Activated gamma-delta T cell (primary cell): Measurements from ENCODE around the gene THSD7B.
"Not testable (repeated sequence)": the region's sequence is repeated elsewhere in the genome, so short reads cannot be mapped to it uniquely, and the experiment has no call there.

Source experiments
- DNase-seq: peaks from one replicate; lab custom pipeline; 2025; lab: John Stamatoyannopoulos, UW
- total RNA-seq, 2 donors: gene quantifications; one replicate each; lab custom pipeline; 2026; lab: John Stamatoyannopoulos, UW

THSD7B gene, protein sequence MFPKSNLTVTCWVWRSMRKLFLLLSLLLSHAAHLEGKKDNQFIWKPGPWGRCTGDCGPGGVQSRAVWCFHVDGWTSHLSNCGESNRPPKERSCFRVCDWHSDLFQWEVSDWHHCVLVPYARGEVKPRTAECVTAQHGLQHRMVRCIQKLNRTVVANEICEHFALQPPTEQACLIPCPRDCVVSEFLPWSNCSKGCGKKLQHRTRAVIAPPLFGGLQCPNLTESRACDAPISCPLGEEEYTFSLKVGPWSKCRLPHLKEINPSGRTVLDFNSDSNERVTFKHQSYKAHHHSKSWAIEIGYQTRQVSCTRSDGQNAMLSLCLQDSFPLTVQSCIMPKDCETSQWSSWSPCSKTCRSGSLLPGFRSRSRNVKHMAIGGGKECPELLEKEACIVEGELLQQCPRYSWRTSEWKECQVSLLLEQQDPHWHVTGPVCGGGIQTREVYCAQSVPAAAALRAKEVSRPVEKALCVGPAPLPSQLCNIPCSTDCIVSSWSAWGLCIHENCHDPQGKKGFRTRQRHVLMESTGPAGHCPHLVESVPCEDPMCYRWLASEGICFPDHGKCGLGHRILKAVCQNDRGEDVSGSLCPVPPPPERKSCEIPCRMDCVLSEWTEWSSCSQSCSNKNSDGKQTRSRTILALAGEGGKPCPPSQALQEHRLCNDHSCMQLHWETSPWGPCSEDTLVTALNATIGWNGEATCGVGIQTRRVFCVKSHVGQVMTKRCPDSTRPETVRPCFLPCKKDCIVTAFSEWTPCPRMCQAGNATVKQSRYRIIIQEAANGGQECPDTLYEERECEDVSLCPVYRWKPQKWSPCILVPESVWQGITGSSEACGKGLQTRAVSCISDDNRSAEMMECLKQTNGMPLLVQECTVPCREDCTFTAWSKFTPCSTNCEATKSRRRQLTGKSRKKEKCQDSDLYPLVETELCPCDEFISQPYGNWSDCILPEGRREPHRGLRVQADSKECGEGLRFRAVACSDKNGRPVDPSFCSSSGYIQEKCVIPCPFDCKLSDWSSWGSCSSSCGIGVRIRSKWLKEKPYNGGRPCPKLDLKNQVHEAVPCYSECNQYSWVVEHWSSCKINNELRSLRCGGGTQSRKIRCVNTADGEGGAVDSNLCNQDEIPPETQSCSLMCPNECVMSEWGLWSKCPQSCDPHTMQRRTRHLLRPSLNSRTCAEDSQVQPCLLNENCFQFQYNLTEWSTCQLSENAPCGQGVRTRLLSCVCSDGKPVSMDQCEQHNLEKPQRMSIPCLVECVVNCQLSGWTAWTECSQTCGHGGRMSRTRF (N-terminal part only)
- 0 to 0.20 reads per million in 2 donors for total RNA-seq

DNA sequence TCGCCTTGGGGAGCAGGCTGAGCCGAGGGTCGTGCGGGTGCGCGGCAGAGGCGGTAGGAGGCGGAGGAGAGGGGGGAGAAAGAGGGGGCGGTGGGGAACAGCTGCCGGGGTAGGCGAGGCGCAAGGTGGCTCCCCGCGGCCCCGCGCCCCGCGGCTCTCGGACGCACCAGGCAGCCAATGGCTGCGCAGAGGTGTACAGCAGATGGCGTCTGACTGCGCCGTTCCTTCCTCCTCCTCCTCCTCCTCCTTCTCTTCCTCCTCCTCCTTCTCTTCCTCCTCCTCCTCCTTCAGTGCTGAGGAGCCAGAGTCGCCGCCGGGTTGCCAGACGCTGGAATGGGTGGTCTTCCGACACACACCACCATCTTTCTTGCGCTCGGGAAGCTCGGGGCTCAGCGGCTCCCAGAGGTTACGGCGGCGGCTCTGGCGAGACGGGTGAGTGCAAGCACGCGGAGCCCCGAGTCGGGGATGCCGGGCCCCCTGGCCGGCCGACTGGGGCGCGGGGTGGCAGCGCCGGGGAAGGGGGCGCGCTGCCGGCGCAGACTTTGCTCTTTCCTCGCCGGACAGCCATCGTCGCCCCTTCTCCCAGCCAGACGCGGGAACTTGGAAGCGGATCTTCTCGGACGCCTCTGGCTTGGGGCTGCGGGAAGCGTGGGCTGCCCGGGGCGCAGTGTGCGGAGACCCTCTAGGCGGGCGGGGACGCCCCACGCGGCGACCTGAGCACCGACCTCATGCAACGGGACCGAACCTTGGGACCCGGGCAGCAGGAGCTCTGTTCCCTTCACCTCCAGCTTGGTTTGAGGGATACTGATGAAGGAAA is at the start of gene THSD7B:
TSS of gene THSD7B (plus strand) at position 290 of the 817 bp plus-strand sequence. CDS start 116,634 bp downstream, outside the sequence.
- DNase-seq, result no peak

DNA sequence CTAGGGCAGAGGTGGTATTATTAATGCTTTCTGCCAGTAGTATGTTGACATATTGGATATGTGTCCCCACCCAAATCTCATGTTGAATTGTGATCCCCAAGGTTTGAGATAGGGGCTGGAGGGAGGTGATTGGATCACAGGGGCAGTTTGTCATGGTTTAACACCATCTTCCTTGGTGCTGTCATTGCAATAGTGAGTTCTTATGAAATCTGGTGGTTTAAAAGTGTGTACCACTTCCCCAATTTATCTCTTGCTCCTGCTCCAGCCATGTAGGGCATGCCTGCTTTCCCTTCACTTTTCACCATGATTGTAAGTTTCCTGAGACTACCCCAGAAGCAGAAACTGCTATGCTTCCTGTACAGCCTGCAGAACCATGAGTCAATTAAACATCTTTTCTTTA is 47.1 kb upstream of the THSD7B start:
- DNase-seq, result no peak

DNA sequence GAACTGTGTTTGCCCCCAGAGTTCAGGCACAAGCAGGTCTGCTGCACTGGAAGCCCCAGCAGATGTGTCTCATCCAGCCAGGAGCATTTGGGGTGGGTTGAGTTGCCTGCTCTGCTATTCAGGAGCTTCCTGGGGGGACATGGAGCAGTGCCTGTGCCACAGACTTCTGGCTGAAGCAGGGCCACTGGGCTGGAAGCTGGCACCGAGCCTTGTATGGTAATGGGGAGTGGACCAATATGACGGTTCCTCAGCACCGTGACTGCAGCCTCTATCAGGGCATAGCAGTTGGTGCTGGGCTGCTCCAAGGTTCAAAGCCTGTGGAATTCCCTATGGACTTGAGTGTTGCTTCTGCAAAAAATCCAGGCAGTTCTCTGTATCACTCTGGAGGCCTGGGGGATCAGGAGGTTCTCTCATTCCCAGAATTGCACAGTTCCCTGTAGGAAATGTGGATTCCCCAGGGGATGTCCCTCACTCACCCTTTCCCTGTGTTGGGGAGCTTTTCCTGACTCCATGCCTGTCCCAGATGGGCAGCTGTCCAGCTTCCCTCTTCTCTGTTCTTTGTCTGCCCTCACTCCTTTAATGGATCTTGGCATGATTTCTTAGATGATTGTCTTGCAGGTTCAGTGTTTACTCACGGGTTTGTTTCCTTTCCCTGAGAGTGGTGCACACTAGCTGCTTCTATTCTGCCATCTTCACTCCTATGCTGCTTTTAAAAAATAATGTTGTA is 37.2 kb upstream of the THSD7B start:
- no peak for DNase-seq

DNA sequence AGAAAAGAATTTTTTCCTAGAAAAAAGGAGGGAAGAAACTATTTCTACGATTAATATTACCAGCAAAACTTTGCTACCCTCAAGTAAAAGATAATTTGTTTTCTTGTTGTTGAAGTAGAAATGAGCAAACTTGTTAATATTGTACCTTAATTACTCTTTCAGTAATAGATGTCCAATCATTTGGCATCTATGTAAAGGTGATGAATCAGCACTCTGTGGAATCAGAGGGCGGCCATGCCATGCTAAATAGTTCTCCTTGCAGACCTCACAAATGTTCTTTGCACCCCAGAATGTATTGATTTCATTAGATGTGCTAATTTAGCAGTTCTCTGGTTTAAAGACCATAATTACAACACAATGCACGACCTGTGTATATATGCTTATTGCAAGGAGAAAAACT is 29.1 kb upstream of the THSD7B start:
- DNase-seq, result no peak

DNA sequence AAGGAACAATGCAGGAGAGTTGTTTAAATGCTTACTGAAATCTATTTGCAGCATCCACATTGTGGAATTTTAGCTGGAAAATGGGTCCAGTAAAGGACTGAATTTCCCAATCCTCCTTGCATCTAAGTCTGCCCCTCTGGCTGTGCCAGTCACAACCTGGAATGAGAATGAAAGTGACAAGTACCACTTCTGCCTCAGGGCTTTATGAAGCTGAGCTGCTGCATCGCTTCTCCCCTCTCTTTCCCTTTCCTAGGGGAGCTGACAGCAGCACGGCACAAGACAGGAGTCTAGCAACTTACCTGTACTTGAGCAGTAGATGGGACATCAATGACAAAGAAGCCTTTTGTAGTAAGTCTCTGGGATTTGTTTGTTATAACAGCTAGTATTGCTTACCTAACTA is 27.3 kb upstream of the THSD7B start:
- no peak for DNase-seq

DNA sequence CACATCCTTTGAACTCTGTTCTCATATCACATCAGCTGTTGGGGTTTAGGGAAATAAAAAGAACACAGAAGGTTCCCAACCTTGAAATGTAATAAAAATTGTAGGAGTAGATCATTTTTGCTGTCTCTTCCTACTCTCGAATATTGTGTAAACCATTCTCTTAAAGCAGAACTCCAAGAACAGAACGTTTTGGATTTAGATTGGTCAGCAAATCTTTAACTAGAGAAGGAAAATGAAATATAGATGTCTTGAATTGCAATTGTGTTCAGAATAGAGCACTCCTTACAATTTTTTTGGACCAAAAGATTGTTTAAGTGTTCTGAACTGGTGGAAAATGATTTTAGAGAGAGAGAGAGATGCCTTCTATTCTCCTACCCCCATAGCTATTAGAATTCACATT is 23.9 kb upstream of the THSD7B start:
- DNase-seq, result no peak

DNA sequence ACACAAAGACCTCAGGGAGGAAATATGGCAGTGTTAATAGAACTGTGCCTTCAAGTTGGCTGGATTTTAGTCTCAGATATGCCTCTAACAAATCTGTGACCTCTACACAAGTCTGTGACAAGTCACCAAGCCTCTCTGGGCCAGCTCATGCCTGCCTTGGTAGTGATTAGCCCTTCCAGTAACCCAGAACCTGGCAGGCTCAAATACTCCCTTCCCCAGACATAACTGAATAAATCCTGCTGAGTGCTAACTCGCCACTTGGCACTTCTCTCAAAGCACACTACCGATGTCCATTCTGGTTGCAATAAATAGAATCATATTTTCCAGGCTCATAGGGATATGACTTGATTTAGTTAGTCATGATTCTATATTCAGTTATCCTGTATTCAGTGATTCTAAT is 15.3 kb upstream of the THSD7B start:
- no peak for DNase-seq

DNA sequence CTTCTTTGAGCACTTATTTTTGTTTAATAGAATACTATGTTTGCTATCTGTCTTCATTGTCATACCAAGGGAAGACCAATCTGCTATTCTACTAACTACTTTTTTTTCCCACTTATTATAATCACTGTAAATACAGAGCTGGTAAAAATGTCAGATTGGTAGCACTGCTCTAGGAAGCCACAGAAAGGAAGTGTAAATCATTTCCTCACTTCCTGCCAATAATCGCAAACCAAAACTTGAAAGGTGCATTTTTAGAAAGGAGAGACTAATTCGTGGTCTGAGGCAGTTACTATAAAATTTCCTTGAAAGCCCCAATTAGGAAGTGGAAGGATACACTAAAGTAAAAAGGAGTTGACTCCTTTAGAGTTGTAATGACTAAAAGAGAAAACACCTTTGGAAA is 13.9 kb upstream of the THSD7B start:
- no peak for DNase-seq

DNA sequence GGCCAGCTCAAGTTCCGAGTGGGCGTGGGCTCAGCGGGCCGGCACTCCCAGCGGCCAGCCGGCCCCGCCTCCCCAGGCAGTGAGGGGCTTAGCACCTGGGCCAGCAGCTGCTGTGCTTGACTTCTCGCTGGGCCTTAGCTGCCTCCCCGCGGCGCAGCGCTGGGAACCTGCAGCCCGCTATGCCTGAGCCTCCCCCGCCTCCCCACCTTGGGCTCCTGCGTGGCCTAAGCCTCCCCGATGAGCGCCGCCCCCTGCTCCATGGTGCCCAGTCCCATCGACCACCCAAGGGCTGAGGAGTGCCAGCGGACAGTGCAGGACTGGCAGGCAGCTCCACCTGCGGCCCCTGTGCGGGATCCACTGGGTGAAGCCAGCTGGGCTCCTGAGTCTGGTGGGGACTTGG is 6.8 kb upstream of the THSD7B start:
- not testable (repeated sequence) for DNase-seq

DNA sequence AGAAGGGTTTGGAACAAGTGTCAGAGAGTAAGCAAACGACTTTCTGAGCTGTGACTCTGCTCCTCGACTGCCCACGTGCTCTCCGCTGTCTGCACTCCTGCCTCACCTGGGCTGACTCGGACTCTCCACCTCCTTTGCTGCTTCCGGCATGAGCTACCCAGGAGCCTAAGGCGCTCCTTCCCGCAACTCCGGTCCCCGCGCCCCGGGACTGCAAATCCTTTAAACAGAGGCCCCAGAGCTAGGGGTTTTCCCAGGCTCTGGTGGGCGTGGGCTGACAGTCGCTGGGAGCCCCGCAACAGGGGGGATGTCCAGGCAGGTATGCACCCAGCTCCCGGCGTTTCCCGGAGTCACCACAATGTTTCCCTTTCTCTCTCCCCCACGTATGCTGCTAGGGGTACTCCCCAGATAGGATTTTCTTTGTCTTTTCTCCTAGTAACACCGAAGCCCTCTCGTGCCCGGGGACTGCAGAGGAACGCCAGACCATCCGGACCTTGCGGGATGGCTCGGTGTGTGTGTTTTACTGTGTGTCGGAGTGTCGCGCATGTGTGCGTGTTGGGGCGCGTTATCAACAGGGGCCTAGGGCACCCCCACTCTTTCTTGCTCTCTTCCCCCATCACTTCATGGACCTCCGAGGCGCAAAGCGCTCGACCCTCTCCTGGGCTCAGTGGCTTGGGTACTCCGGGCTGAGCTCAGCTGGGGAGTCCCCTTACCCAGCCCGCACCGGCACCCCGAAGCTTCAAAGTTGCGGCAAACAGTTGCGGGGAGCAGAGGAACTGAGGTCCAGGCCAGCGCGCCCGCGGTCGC is 691 bp upstream of the THSD7B start:
- no peak for DNase-seq

DNA sequence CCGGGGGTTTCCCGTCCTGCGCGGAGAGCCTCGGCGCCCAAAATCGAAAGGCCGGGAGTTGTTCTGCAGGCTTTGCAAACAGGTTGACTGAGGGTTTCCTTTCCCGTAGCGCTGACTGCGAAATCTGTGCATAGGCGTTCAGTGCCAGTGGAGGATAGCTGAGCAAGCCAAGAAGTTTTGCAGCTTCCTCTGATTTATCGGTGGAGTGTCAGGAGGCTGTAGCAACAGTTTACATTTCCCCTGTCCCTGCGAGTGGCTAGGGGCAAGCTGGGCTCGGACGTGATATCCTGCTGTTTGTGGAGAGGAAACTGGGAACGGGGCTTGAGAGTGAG is 694 bp downstream of the THSD7B start:
- DNase-seq, result no peak

DNA sequence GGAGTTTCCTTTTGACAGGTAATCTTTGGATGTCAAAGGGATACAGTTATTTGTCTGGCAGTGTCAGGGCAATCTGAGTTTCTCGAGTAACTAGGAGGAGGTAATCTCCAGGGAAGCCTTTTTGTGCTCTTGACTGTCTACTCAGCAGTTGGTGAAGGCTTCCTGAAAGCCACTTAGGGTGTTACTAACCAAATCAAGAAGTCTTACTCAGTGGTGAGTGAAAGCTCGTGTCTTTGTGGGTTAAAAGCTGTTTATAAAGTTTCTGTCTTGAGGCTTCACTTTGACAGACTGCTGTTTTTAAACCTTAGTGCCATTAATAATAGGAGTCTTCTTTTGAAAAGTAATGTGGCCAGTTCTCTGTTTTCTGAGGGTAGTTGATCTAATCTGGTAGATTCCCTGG is 1.7 kb downstream of the THSD7B start:
- no peak for DNase-seq

DNA sequence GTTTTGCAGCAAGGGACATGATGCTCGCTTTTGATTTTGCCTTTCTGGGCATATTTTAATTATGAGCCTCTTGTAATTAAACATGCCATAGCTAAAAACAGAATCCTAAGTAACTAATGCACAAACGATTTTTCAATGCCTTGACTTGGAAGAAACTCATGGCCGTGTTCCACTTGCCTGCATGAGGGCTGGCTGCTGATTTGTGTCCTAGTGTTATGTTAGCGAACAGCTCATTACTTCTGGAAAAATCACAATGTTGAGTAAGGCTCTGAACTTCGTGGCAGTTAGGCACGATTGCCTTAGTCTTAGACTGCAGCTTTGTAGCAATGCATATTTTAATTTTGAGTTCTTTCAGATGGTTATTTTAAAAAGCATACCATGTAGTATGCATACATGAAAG is 4.5 kb downstream of the THSD7B start:
- no peak for DNase-seq

DNA sequence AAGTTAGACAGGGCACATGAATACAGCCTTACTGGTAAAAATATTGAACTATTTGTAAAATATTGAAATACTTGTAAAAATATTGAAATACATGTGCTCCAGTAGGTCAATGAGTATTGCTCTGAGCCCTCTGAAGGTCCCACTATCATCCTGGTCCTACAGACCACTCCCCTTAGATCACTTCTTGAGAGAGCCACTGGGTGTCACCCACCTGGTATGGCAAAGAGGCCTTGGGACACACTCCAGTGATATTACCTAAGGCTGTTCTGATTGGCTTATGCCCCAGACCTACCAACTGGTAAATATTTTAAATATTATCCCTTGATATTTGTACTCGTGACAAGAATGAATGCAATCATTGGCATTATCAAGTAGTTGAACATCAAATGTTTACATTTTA is 5.0 kb downstream of the THSD7B start:
- DNase-seq, result no peak

DNA sequence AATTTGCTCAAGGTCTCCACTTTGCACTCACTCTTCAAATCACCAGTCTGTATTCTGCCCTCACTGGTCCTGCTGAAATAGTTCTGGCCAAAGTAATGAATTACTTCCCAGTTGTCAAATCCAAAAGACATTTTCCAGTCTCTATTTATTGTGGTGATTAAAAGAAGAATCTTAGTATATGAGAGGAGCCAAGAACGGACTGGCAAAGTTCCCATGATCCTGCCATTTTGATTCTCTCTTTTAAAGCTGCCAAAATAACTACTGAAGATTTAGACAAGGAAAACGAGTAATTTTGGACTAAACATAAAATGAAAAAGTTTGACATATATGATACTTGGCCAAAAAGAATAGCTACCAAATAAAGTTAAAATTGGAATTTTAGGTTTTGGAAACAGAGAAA is 12.0 kb downstream of the THSD7B start:
- no peak for DNase-seq

DNA sequence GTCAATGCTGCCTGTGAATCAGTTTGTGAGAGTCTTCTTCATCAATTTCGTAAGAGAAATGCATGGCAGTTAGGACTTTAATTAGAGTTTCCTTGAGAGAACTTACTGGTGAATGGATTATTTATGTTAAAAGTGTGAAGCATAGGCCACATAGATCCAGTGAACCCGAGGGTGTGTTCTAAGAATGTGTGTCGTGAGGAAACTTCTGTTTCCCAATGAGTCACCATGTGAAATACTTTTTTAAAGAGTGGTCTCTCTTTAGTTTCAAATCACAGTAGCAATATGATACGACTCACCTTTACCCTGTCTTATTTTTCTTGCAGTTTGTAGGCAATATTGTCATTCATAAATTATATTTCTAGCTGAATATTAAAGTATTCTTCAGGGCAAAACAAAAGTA is 18.5 kb downstream of the THSD7B start:
- DNase-seq, result no peak

DNA sequence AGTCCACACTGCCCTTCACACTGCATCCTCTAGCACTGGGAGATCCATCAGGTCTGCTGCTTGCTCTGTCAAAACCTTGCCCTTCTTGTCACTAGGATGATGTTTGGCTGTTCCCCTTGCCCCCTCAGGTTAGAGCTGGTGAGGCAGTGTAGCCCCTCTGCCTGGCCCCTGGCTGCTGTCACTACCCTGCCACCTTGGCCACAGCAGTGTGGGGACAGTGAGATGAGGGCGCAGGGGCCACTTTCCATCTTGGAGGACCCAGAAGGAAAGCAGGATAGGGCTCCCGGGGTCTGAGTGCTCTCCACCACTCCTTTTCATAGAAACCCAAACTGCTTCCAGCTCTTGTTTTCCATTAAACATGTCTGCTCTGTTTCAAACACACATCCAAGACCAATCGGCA is 19.9 kb downstream of the THSD7B start:
- no peak for DNase-seq

DNA sequence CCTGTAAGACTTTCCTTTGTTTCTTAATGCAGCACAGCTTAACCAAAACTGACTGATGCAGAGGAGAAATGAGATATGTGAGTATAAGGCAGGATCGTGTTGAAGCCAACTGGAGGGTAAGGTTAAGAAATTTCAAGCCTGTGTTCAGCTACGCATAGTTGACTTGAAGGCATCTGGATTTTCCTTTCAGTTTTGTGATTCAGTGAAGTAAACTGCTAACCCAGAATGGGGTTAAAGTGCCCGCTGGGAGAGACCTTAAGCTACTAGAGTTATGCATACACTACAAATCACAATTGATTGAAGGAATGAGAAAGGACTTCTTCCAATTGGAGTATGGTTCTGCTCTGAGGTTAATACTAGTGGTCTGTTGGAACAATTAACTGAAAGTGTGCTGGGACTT is 22.6 kb downstream of the THSD7B start:
- DNase-seq, result no peak

DNA sequence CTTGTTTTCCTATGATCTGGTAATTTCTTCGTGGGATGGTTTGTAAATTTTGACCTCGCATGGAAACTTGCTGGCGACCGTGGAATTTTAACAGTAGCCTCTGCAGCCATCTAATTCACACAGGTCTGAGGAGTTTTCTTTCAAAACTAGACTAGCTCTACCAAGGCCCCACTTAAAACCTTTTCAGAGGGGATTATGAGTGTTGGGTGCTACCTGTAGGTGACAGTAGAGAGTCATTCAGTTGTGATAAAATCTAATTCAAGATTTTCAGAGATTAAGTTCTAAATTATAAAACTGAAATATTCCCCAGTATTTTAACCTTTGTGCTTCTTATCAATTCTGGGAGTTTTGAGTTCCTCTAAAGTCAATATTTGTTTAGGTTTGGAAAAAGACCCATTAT is 31.0 kb downstream of the THSD7B start:
- no peak for DNase-seq

DNA sequence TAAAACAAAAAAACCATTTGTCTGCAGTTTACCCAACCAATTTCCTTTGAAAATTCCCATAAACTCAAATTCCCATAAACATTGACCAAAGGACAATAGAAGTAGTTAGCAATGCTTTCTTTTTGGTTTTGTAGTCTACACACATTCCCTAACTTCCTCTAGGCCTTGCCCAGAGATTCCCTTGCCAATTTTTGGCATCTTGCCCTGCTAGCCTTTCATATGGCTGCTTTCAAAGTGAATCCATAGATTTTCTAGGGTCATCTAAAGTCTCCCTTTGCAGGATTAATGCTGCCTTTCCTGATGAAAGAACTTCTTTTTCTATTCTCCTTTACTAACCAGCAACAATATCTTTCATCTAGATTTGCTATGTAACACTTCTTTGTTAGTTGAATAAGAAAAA is 33.4 kb downstream of the THSD7B start:
- DNase-seq, result no peak
